GM21619 (cell line): ENCODE data around the gene LYRM9.
"Not testable (repeated sequence)": the region's sequence is repeated elsewhere in the genome, so short reads cannot be mapped to it uniquely, and the experiment has no call there.

Experiments used
- ATAC-seq: cut with Tn5 transposase; IDR thresholded peaks from one replicate; pipeline ENCODE4 v1.9.1; 2021; ENCODE audit not compliant: unreplicated experiment

Gene LYRM9

GRCh38 chr17:27878776-27879562, 14.2 kb downstream of the LYRM9 start:
- no peak for ATAC-seq

- no peak for ATAC-seq
These were observed 19.4 kb downstream of the LYRM9 start for GRCh38 chr17:27873746-27874145.

GRCh38 chr17:27873211-27873610, 20.0 kb downstream of the LYRM9 start:
- ATAC-seq: no peak

GRCh38 chr17:27872776-27873175, 20.4 kb downstream of the LYRM9 start:
- ATAC-seq: no peak

- ATAC-seq: no peak
These were observed 21.8 kb downstream of the LYRM9 start for GRCh38 chr17:27871407-27871806.

- no peak for ATAC-seq
These were observed 22.8 kb downstream of the LYRM9 start for GRCh38 chr17:27870345-27870744.

- no peak for ATAC-seq
These were observed 24.6 kb downstream of the LYRM9 start for GRCh38 chr17:27868565-27868964.

GRCh38 chr17:27862840-27863239, 30.3 kb downstream of the LYRM9 start:
- no peak for ATAC-seq

- ATAC-seq: no peak
These were observed 31.2 kb downstream of the LYRM9 start for GRCh38 chr17:27862004-27862403.

GRCh38 chr17:27860971-27861664, 32.0 kb downstream of the LYRM9 start:
- no peak for ATAC-seq

- ATAC-seq: no peak
These were observed 34.4 kb downstream of the LYRM9 start for GRCh38 chr17:27858621-27859305.

GRCh38 chr17:27856676-27857432, 36.3 kb downstream of the LYRM9 start:
- ATAC-seq: no peak

- no peak for ATAC-seq
These were observed 37.7 kb downstream of the LYRM9 start for GRCh38 chr17:27855454-27855853.

GRCh38 chr17:27854163-27854562, 39.0 kb downstream of the LYRM9 start:
- no peak for ATAC-seq

GRCh38 chr17:27853091-27853490, 40.1 kb downstream of the LYRM9 start:
- ATAC-seq: no peak

GRCh38 chr17:27849474-27850185, 43.5 kb downstream of the LYRM9 start:
- ATAC-seq: no peak

GRCh38 chr17:27848931-27849330, 44.2 kb downstream of the LYRM9 start:
- no peak for ATAC-seq

- ATAC-seq: not testable (repeated sequence)
These were observed 46.3 kb downstream of the LYRM9 start for GRCh38 chr17:27846808-27847307.

GRCh38 chr17:27846042-27846655, 47.0 kb downstream of the LYRM9 start:
- ATAC-seq: no peak
